Choroid plexus epithelial cell (primary cell): Measurements from ENCODE around the gene ADCK1.

Source experiments
- DNase-seq: peaks from one replicate; pipeline ENCODE4 v3.0.0-alpha.2; 2010; ENCODE audit warnings: low read depth
- H3K4me3 ChIP-seq: 2 replicates; pipeline ENCODE4 v1.5.1; 2011; ENCODE audit warnings: low read depth, mild to moderate bottlenecking, control low read depth, low read length, moderate library complexity
- CTCF ChIP-seq: conservative IDR thresholded peaks from 2 replicates; pipeline ENCODE4 v1.5.1; 2011; ENCODE audit warnings: low read depth, mild to moderate bottlenecking, control low read depth, inconsistent platforms, low read length, moderate library complexity

The ADCK1 gene

GRCh38 chr14:77822307-77822706, 22.4 kb downstream of the ADCK1 start:
- DNase-seq, result no peak
- TF ChIP-seq CTCF, result no peak
- no peak overlapping the region for H3K4me3 ChIP-seq

- no peak for DNase-seq
- no peak overlapping the region for H3K4me3 ChIP-seq
- no peak for TF ChIP-seq CTCF
These were observed 22.8 kb downstream of the ADCK1 start for GRCh38 chr14:77822741-77823140.

- no peak for TF ChIP-seq CTCF
- no peak for DNase-seq
- no peak overlapping the region for H3K4me3 ChIP-seq
These were observed 23.5 kb downstream of the ADCK1 start for GRCh38 chr14:77823378-77823777.

GRCh38 chr14:77825895-77826519, 26.1 kb downstream of the ADCK1 start:
- DNase-seq, result no peak
- TF ChIP-seq CTCF, result no peak
- no peak overlapping the region for H3K4me3 ChIP-seq

GRCh38 chr14:77830692-77831091, 30.8 kb downstream of the ADCK1 start:
- no peak for TF ChIP-seq CTCF
- no peak for DNase-seq
- H3K4me3 ChIP-seq, result no peak overlapping the region

GRCh38 chr14:77832297-77832696, 32.4 kb downstream of the ADCK1 start:
- no peak for DNase-seq
- no peak overlapping the region for H3K4me3 ChIP-seq
- no peak for TF ChIP-seq CTCF

- no peak for DNase-seq
- no peak for TF ChIP-seq CTCF
- H3K4me3 ChIP-seq, result no peak overlapping the region
These were observed 38.0 kb downstream of the ADCK1 start for GRCh38 chr14:77837926-77838325.
